ENCODE data around the gene ADARB1. TPM values are rescaled to one million over a fixed set of nuclear protein-coding genes. Genes with fewer than 3 reads are reported as not detected.

The ADARB1 gene
- total and polyA plus RNA-seq, 9 of the 15 experiments (the other 6 are each of a cell fraction or from before 2014, with no cell fraction given), result 6.7 to 16.0 (median 8.3) TPM

DNA sequence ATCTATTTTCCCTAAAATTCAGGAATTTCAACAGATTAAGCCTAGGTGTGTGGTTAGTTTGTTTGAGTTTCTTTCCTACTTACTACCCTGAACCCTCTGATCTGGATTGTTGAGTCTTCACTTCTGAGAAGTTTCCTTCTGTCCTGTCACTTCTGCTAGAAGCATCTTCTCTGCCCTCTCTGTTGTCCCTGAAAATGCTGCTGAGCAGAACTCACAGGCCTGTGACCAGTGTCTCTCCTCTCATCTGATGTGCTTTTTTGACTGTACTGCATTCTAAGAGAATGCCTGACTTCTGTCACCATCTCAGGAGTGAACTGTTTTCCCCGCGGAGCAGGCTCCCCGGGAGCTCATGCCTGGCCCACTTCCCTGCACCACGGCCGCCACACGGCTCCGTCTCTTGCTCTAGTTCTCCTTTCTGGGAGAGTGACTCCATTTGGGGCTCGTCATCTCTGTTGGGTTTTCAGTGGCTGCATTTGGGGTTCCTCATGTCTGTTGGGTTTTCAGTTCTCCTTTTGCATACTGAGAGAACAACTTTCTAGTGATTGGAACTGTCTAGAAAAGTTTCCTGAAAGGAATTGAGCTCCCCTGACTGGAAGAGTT is 135.4 kb downstream of the ADARB1 start:
- H3K9ac ChIP-seq (ENCODE audit: insufficient read depth in 1 of 2, low read depth in 2 of 2, low read length in 2 of 2), result no peak overlapping the region
- TF ChIP-seq ELF1 (tag; IDR thresholded peaks at IDR 0.05), result no peak
- TF ChIP-seq, protein P1, sequence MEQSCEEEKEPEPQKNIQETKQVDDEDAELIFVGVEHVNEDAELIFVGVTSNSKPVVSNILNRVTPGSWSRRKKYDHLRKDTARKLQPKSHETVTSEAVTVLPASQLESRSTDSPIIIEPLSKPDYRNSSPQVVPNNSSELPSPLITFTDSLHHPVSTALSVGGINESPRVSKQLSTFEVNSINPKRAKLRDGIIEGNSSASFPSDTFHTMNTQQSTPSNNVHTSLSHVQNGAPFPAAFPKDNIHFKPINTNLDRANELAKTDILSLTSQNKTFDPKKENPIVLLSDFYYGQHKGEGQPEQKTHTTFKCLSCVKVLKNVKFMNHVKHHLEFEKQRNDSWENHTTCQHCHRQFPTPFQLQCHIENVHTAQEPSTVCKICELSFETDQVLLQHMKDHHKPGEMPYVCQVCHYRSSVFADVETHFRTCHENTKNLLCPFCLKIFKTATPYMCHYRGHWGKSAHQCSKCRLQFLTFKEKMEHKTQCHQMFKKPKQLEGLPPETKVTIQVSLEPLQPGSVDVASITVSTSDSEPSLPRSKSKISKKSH (CRISPR knock-in tag; IDR thresholded peaks at IDR 0.05), result no peak
- no peak for TF ChIP-seq ZNF316 (IDR thresholded peaks at IDR 0.05)
- no peak for TF ChIP-seq TAF9B (IDR thresholded peaks at IDR 0.05; ENCODE audit: partially characterized antibody)
- TF ChIP-seq ZKSCAN3 (CRISPR knock-in tag; IDR thresholded peaks at IDR 0.05), result no peak
- no peak for TF ChIP-seq IRF9 (tag; IDR thresholded peaks at IDR 0.05)
- TF ChIP-seq ESRRB (CRISPR knock-in tag; IDR thresholded peaks at IDR 0.05; ENCODE audit: borderline replicate concordance), result no peak
- no peak for TF ChIP-seq HDAC8 (tag; IDR thresholded peaks at IDR 0.05)
- no peak for TF ChIP-seq ILK (tag; IDR thresholded peaks at IDR 0.05; ENCODE audit: borderline replicate concordance, low read depth)
- no peak for TF ChIP-seq DPF2 (IDR thresholded peaks at IDR 0.05)
- no peak overlapping the region for H3K4me3 ChIP-seq
- H3K79me2 ChIP-seq (ENCODE audit: control insufficient read depth, insufficient read depth, low read length), result no peaks in the 10 kb centered on the region
- in situ Hi-C loops (cut with MboI), result no loop called here
- WGBS (ENCODE audit: insufficient coverage, low coverage, missing lambda C conversion rate), result 31% methylated on average over 8 of the region's 8 CpGs
- peaks cover 0 to 18% of the 10 kb centered on the region in 2 experiments; a peak in 3 of 5 replicates for H3K27me3 ChIP-seq (ENCODE audit: control insufficient read depth in 2 of 2, insufficient read depth in 2 of 2, low read length in 2 of 2)
- FAIRE-seq, result no peak
- no peaks in the 10 kb centered on the region for H4K20me1 ChIP-seq (replicated peaks; ENCODE audit: control insufficient read depth, insufficient read depth, low read length)
- no peak for DNase-seq (ENCODE audit: extremely low read depth in 1 of 4, low spot score in 3 of 4)
- no peak overlapping the region for H3K27ac ChIP-seq (ENCODE audit: extremely low read depth, low read depth, low read length)
- ChIA-PET CTCF (ENCODE audit: low intra/inter-chr PET ratio) (no interaction called here), POLR2A (interaction anchor here (0.9 to 1.0 kb wide), 2 partner anchors 13 to 44 kb away, joined by 3 read pairs; no protein-coding TSS in a partner anchor)
- no peak for ATAC-seq
- BruUV-seq (replicated peaks), result no TSS peak
- no peak overlapping the region for H3K4me2 ChIP-seq (ENCODE audit: insufficient read depth, low read length)
- no peaks in the 10 kb centered on the region for H3K36me3 ChIP-seq (ENCODE audit: control insufficient read depth, insufficient read depth, low read length)
- no peaks in the 10 kb centered on the region for H3K9me1 ChIP-seq (ENCODE audit: control insufficient read depth, insufficient read depth, low read length)
- H3K9me3 ChIP-seq (replicated peaks; ENCODE audit: control insufficient read depth, insufficient read depth, low read depth, low read length), result no peaks in the 10 kb centered on the region
- no peak overlapping the region for H2AFZ ChIP-seq (ENCODE audit: low read depth, low read length)
- intact Hi-C loops (cut with micrococcal nuclease), result no loop called here
- peaks cover 3 to 18% of the 10 kb centered on the region in 2 experiments; a peak in 4 of 5 replicates for H3K4me1 ChIP-seq (replicated peaks in 1 of 2; ENCODE audit: control insufficient read depth in 2 of 2, insufficient read depth in 2 of 2, low read length in 2 of 2)

All from K562 (cell line).